COLO668 (cell line): ENCODE results near the gene ESYT3.
"Not testable (repeated sequence)": the region's sequence is repeated elsewhere in the genome, so short reads cannot be mapped to it uniquely, and the experiment has no call there.

Source experiments
- DNase-seq: peaks from one replicate; lab custom pipeline; 2025; ENCODE audit not compliant: unreplicated experiment; lab: John Stamatoyannopoulos, UW

Gene ESYT3

GRCh38 chr3:138491971-138492370 is 57.6 kb downstream of the ESYT3 start:
- DNase-seq = no peak

GRCh38 chr3:138492980-138493675 is 58.7 kb downstream of the ESYT3 start:
- no peak for DNase-seq

GRCh38 chr3:138493804-138494606 is 59.6 kb downstream of the ESYT3 start:
- DNase-seq = no peak

- no peak for DNase-seq
Measured at GRCh38 chr3:138494607-138494929, 60.2 kb downstream of the ESYT3 start.

- DNase-seq = not testable (repeated sequence)
Measured at GRCh38 chr3:138495638-138496037, 61.2 kb downstream of the ESYT3 start.

GRCh38 chr3:138496436-138496835 is 62.0 kb downstream of the ESYT3 start:
- no peak for DNase-seq

- DNase-seq = no peak
Measured at GRCh38 chr3:138497021-138497420, 62.6 kb downstream of the ESYT3 start.

- no peak for DNase-seq
Measured at GRCh38 chr3:138497851-138498250, 63.4 kb downstream of the ESYT3 start.

- no peak for DNase-seq
Measured at GRCh38 chr3:138498991-138499390, 64.6 kb downstream of the ESYT3 start.

- no peak for DNase-seq
Measured at GRCh38 chr3:138507524-138507923, 73.1 kb downstream of the ESYT3 start.

- DNase-seq = no peak
Measured at GRCh38 chr3:138509586-138509985, 75.2 kb downstream of the ESYT3 start.

- no peak for DNase-seq
Measured at GRCh38 chr3:138511945-138512344, 77.5 kb downstream of the ESYT3 start.

GRCh38 chr3:138513090-138513843 is 78.9 kb downstream of the ESYT3 start:
- no peak for DNase-seq

GRCh38 chr3:138521445-138521844 is 87.0 kb downstream of the ESYT3 start:
- DNase-seq = not testable (repeated sequence)
